ENCODE data around the gene SERPINI2. TPM values are rescaled to one million over a fixed set of nuclear protein-coding genes. Genes with fewer than 3 reads are reported as not detected.

Gene SERPINI2
- total and polyA plus RNA-seq, 2 donors (not counting 1 experiment from before 2014, with no cell fraction given) = not detected

- no peak overlapping the region for H3K4me3 ChIP-seq (replicated peaks in 1 of 4; ENCODE audit: control extremely low read depth in 1 of 4, insufficient read depth in 1 of 4, low read depth in 3 of 4, low read length in 4 of 4)
- no peaks in the 10 kb centered on the region for H3K4me1 ChIP-seq (ENCODE audit: control insufficient read depth, extremely low read depth, insufficient read depth, low read length)
- H3K27ac ChIP-seq (ENCODE audit: insufficient read depth, low read length) = no peak overlapping the region
- H3K4me2 ChIP-seq (ENCODE audit: extremely low read depth, insufficient read depth, low read length) = no peak overlapping the region
- TF ChIP-seq EZH2 (IDR thresholded peaks at IDR 0.05; ENCODE audit: low read length, missing control alignments) (no peak), CTCF (conservative IDR thresholded peaks at IDR 0.05 in 1 of 2, IDR thresholded peaks at IDR 0.05 in 1 of 2; ENCODE audit: low read depth in 1 of 2, low read length in 2 of 2) (no peak)
- no peak overlapping the region for H3K9ac ChIP-seq (ENCODE audit: insufficient read depth, low read length)
- no peak overlapping the region for H2AFZ ChIP-seq (ENCODE audit: low read length)
- no peaks in the 10 kb centered on the region for H3K9me3 ChIP-seq (ENCODE audit: control insufficient read depth, insufficient read depth, low read depth, low read length)
- H3K36me3 ChIP-seq (ENCODE audit: control insufficient read depth, insufficient read depth, low read length) = no peaks in the 10 kb centered on the region
- H3K27me3 ChIP-seq (ENCODE audit: control insufficient read depth, insufficient read depth, low read length) = no peaks in the 10 kb centered on the region
- no peaks in the 10 kb centered on the region for H3K79me2 ChIP-seq (ENCODE audit: control insufficient read depth, insufficient read depth, low read length)
- DNase-seq (ENCODE audit: low read depth in 2 of 2) = no peak
- no peaks in the 10 kb centered on the region for H4K20me1 ChIP-seq (ENCODE audit: control insufficient read depth, extremely low read depth, insufficient read depth, low read length)
Observed at GRCh38 chr3:167450675-167451074, 23.2 kb downstream of the SERPINI2 start.

- no peaks in the 10 kb centered on the region for H4K20me1 ChIP-seq (ENCODE audit: control insufficient read depth, extremely low read depth, insufficient read depth, low read length)
- H3K4me1 ChIP-seq (ENCODE audit: control insufficient read depth, extremely low read depth, insufficient read depth, low read length) = no peaks in the 10 kb centered on the region
- no peak overlapping the region for H2AFZ ChIP-seq (ENCODE audit: low read length)
- TF ChIP-seq CTCF (conservative IDR thresholded peaks at IDR 0.05 in 1 of 2, IDR thresholded peaks at IDR 0.05 in 1 of 2; ENCODE audit: low read depth in 1 of 2, low read length in 2 of 2) (no peak), EZH2 (IDR thresholded peaks at IDR 0.05; ENCODE audit: low read length, missing control alignments) (no peak)
- no peak overlapping the region for H3K9ac ChIP-seq (ENCODE audit: insufficient read depth, low read length)
- no peaks in the 10 kb centered on the region for H3K9me3 ChIP-seq (ENCODE audit: control insufficient read depth, insufficient read depth, low read depth, low read length)
- no peak overlapping the region for H3K4me2 ChIP-seq (ENCODE audit: extremely low read depth, insufficient read depth, low read length)
- no peaks in the 10 kb centered on the region for H3K36me3 ChIP-seq (ENCODE audit: control insufficient read depth, insufficient read depth, low read length)
- no peak for DNase-seq (ENCODE audit: low read depth in 2 of 2)
- no peaks in the 10 kb centered on the region for H3K79me2 ChIP-seq (ENCODE audit: control insufficient read depth, insufficient read depth, low read length)
- no peak overlapping the region for H3K27ac ChIP-seq (ENCODE audit: insufficient read depth, low read length)
- H3K4me3 ChIP-seq (replicated peaks in 1 of 4; ENCODE audit: control extremely low read depth in 1 of 4, insufficient read depth in 1 of 4, low read depth in 3 of 4, low read length in 4 of 4) = no peak overlapping the region
- no peaks in the 10 kb centered on the region for H3K27me3 ChIP-seq (ENCODE audit: control insufficient read depth, insufficient read depth, low read length)
Observed at GRCh38 chr3:167450195-167450594, 23.6 kb downstream of the SERPINI2 start.

GRCh38 chr3:167445491-167445890 is 28.4 kb downstream of the SERPINI2 start:
- H2AFZ ChIP-seq (ENCODE audit: low read length) = no peak overlapping the region
- no peak for TF ChIP-seq EZH2 (IDR thresholded peaks at IDR 0.05; ENCODE audit: low read length, missing control alignments)
- no peak for TF ChIP-seq CTCF (conservative IDR thresholded peaks at IDR 0.05 in 1 of 2, IDR thresholded peaks at IDR 0.05 in 1 of 2; ENCODE audit: low read depth in 1 of 2, low read length in 2 of 2)
- H4K20me1 ChIP-seq (ENCODE audit: control insufficient read depth, extremely low read depth, insufficient read depth, low read length) = no peaks in the 10 kb centered on the region
- H3K27me3 ChIP-seq (ENCODE audit: control insufficient read depth, insufficient read depth, low read length) = no peaks in the 10 kb centered on the region
- H3K27ac ChIP-seq (ENCODE audit: insufficient read depth, low read length) = no peak overlapping the region
- H3K36me3 ChIP-seq (ENCODE audit: control insufficient read depth, insufficient read depth, low read length) = no peaks in the 10 kb centered on the region
- no peak overlapping the region for H3K4me3 ChIP-seq (replicated peaks in 1 of 4; ENCODE audit: control extremely low read depth in 1 of 4, insufficient read depth in 1 of 4, low read depth in 3 of 4, low read length in 4 of 4)
- no peak overlapping the region for H3K4me2 ChIP-seq (ENCODE audit: extremely low read depth, insufficient read depth, low read length)
- no peak overlapping the region for H3K9ac ChIP-seq (ENCODE audit: insufficient read depth, low read length)
- H3K4me1 ChIP-seq (ENCODE audit: control insufficient read depth, extremely low read depth, insufficient read depth, low read length) = no peaks in the 10 kb centered on the region
- H3K79me2 ChIP-seq (ENCODE audit: control insufficient read depth, insufficient read depth, low read length) = no peaks in the 10 kb centered on the region
- no peak for DNase-seq (ENCODE audit: low read depth in 2 of 2)
- no peaks in the 10 kb centered on the region for H3K9me3 ChIP-seq (ENCODE audit: control insufficient read depth, insufficient read depth, low read depth, low read length)

Data from fibroblast of lung (primary cell).